SK-N-SH treated with all-trans-retinoic acid at 6 μM for 48 hours (cell line): ENCODE measurements around the gene IGF1.

Source experiments
- PATZ1 ChIP-seq: fragments of 250-450 bp; sonication (Bioruptor Pico); IDR thresholded peaks from 2 replicates; pipeline ENCODE4 v1.8.0; 2020; ENCODE audit warnings: mild to moderate bottlenecking, moderate library complexity, borderline replicate concordance
- RARB ChIP-seq: fragments of 250-450 bp; sonication (Bioruptor Pico); IDR thresholded peaks from 2 replicates; pipeline ENCODE4 v1.8.0; 2021; ENCODE audit warnings: mild to moderate bottlenecking, moderate library complexity

DNA sequence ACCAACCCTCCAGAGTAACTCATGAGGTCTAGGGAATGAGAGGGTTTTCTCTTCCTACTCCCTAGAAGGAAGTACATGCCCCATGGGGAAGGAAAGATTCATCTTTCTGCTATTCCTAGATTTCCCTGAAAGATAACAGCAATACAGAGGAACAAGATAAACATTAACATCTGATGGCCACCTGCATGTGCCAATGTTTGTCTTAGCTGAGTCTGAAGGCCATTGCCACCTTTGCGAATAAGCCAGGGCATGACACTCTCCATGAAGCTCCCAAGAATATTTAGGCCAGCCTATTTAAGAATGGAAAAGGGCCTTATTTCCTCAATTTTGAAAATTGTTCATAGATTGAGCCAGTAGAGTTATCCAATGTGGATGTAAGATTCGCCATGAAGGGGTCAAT, 26.0 kb downstream of the IGF1 start:
- no peak for TF ChIP-seq PATZ1 (CRISPR knock-in tag)
- no peak for TF ChIP-seq RARB (CRISPR knock-in tag)
